GM04504 (cell line): Measurements from ENCODE around the gene SPTSSA.
"Not testable (repeated sequence)": the region's sequence is repeated elsewhere in the genome, so short reads cannot be mapped to it uniquely, and the experiment has no call there.

Experiments
- DNase-seq: peaks from one replicate; pipeline ENCODE4 v3.0.0-alpha.2; 2012; ENCODE audit warnings: low read depth

The SPTSSA gene

DNA sequence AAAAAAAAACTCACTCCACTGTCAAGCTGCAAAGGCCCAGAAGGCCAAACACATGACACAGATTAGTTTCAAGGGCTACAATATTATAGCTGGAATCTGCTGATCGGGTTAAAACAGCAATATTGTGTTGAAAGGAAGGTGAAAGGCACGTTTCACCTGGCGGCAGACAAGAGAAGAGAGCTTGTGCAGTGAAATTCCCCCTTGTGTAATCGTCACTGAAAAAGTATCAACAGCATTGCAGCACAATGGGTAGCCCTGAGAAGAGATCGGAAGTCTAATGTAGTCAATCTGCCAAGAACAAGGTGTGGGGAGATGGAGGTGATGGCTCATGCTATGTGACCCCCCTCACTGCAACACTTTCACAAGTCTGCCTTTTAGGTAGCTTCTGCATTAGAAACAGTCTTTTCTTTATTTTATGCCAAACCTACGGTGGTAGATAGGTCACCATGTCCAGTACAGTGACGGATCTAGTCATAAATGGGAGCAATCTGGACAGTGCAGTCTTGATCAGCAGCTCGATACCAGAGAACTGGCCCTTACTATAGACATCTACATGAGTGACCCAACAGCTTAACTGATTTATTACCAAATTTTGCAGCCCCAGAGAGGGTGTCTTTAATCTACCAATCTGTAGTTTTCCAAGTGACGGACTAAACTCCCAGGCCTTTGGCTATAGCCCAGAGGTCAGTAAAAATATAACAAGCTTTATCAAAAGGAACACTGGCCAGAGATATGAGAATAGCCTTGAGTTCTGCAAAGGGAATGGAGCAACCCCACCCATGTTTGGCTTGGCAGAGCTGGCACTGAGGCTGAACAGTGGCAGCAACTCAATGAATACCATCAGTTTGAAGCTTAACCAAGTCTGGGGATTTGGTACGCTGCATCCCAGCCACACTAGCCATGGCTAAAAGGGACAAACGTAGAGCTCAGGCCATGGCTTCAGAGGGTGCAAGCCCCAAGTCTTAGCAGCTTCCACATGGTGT is 35.4 kb downstream of the SPTSSA start:
- DNase-seq: no peak

DNA sequence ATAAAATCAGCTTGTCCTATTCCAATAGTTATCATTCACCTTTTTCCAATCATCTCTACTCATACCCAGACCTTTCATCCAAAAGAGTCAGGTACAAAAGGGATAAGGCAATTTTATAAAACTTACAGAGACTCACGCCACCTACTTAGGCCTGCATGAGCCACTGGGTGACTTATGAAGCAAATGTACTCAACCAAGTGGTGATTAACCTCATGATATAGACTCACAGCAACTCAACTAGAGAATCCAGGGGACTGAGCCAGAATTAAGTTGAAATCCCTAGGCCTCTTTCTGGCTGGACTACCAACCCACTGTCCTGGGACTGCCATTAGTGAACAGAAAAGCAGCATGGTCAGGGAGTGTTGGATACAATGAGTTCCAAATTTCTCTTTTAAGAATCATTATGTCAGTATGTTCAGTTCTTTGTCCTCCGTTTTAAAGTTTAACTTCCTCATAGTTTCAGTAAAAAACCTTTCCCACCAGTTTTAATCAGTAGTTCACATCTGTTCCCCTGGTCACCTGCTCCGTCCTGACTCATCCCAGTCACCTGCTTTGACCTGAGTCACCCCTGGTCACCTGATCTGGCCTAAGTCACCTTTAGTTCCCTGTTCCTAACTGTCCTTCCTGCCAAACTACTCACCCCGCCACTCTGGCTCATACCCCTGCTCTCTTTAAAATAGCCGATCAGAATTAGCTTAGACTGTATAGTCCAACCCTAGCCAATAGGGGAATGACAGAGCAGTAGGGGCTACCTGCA is 36.8 kb downstream of the SPTSSA start:
- DNase-seq: no peak

DNA sequence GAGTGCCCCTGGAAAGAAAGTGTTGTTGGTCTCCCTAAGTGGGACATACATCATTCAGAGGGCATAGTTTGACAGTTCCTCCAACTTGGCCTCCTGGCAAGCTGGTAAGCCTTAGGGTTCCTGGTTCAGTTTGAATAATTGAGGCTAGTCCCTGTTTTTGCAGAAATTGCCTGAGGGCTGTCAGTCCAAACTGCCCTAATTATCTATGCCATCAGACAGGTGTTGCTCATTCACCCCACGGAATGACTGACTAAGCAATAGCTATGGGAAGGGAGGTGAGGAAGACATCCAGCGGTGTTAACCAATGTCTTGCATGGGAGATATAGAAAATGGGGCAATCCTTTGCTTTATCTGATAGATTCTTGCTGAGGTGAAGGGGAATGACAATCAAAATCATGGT is 37.6 kb downstream of the SPTSSA start:
- DNase-seq: no peak

DNA sequence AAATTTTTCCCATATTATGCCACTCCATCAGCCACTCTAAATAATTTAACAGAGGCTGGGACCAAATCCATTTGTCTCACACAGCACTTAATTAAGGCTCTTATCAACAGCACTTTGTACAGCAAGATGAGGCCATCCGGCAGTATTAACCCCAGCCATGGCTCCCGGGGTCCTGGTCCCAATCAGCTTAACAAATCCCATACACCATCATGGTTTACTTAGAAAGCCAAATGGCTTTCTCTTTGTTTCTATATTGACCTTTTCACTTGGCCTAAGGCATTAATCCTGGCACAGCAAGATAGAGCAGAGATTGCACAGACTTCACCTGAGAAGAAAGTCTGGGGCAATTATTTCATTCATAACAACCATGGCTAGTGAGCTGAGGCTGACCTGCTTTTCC is 38.6 kb downstream of the SPTSSA start:
- DNase-seq: no peak

DNA sequence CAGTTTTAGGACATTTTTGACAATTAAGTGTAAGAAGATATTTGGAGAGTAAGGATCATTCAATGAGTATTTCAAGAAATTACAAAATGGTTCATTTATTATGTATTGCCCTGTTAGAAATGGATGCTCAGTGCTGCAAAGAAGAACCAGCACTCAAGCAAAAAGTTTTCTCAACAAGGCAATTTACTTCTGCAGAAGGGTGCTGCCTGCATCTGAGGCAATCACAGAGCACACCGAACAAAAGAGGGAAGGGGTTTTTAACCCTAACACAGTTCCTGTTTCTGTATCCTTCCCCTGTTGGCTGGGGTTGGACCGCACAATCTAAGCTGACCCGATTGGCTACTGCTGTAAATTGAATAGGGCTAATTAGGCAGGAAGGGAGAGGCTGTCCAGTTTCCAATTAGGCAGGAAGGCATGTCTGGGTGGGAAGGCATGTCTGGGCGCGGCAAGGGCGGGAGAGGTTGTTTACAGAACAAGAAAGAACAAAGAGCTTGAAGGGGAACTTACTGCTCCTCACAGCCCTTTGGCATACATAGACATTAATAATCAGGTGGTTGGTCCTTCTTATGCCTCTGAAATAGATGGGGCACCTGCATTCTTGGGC is 41.4 kb downstream of the SPTSSA start:
- DNase-seq: no peak

DNA sequence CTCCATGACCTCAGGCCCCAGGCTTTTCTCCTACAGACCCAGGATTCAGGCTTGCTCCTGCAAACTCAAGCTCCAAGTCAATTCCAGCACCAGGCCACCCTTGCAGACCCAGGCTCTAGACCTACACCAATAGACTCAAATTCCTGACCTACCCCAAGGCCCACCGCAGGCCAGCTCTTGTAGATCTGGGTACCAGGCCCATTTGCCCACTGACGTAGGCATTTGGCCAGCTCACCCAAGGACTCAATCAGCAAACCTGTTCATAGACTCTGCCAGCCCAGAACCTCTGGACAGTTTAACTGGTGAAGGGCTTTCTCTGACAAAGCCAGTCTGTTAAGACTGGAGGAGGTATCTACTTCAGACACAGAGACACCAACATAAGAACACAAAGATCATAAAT is 52.3 kb downstream of the SPTSSA start:
- no peak for DNase-seq

DNA sequence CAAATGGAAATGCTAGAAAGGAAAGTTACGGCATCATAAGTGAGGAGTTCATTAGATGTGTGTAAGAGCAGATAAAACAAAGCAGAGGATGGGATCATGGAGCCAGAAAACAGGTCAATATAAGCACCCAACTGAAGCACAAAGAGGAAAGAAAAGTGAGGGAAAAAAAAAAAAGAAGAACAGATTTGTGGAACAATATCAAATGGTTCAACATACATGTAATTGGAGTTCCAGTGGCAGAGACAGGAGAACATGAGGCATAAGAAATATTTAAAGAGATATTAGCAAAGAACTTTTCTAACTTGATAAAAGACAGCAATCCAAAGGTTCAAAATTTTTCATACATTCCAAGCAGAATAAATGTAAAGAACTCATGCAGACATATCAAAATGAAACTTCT is 54.1 kb downstream of the SPTSSA start:
- no peak for DNase-seq

DNA sequence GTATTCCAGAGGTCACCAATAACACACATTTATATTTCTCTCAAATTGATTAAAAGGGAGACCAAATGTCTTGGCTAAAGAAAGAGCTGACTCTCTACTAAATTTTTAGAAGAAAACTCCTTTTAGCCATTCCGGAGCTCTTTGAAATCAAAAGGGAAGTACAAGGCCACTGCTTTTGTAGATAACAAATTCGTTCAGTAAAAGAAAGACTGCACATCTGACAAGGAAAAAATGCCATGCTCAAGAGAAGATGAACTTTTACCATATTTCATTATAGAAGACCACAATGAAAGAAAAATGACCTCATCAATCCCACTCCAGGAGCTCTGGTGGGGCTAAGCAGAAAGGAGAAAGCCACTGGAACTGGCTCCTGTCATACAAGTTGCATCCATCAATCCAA is 57.6 kb downstream of the SPTSSA start:
- no peak for DNase-seq

DNA sequence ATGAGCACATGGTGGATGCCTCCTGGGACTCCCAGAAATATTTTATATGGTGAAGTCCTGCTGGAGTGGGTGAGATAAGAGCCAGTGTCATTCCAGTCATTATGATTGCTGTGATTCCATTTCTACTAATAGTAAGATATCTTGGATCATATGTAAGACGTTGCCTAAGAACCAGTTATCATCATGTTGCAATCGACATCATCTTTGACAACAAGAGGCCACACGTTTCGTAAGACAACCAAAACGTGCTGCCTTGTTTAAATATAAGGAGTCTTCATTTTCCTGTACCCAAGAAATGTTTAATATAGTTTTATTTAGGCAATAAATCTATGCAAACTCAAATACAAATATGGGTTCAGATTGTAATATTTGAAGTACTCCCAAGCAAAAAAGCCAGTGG is 58.4 kb downstream of the SPTSSA start:
- no peak for DNase-seq

DNA sequence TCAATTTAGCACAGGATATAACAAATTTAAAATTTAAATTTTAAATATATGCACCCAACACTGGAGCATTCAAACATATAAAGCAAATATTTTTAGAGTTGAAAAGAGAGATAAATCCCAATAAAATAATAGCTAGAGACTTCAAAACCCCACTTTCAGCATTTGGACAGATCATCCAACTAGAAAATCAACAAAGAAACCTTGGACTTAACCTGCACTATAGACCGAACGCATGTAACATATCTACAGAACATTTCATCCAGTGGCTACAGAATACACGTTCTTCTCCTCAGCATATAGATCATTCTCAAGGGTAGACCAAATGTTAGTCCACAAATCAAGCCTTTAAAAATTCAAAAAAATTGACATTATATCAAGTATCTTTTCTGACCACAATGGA is 64.0 kb downstream of the SPTSSA start:
- no peak for DNase-seq

DNA sequence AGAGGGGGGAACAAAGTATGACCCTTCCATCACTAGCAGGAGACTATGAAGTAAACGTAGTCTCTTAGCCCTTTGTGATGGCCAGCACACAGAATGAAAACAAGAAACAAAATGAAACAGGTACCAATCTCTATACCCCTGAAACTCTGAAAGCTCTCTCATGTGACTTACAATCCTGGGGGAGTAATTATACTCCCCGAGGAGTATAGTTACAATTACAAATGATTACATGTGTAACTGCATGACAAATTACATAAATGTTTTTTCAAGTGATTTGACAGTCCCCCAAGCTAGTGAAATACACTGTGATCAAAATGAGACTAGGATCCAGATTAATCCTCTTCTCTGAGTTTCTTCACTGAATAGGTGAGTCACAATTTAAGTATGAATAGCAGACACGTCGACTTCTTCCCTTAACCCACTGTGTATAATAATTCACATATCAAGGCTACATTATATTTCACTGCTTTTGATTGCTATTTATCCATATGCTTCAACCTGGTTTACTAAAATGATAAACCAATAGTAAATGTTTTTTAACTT is 74.0 kb downstream of the SPTSSA start:
- no peak for DNase-seq

DNA sequence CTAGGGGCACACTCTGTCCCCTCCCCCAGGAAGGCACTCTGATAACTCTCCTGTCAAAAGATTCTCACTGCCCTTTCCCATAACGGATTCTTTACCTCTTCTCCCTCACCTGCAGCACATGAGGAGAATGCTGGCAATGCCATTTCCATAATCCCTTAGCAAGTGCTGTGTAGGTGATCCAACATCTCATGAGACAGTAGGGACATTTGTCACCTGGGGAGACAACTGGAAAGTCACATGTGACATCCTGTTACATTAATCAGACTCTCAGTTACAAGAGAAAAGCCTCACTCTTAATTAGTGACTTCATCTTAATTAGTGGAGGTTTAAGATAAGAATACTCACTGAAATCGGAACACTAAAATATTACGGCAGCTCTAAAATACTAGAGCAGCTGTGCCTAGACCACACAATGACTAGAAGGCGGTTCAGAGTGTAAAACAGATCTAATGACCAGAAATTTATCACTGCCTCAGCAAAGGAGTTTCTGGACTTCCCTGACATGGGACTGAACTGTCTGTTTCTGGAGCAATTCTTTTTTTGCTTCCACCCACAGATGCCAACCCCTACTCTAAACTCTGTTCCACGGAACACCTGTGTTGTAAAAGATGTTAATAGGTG is 75.1 kb downstream of the SPTSSA start:
- DNase-seq: no peak

DNA sequence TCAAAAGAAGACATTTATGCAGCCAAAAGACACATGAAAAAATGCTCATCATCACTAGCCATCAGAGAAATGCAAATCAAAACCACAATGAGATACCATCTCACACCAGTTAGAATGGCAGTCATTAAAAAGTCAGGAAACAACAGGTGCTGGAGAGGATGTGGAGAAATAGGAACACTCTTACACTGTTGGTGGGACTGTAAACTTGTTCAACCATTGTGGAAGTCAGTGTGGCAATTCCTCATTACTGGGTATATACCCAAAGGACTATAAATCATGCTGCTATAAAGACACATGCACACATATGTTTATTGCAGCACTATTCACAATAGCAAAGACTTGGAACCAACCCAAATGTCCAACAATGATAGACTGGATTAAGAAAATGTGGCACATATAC is 76.2 kb downstream of the SPTSSA start:
- DNase-seq: not testable (repeated sequence)

DNA sequence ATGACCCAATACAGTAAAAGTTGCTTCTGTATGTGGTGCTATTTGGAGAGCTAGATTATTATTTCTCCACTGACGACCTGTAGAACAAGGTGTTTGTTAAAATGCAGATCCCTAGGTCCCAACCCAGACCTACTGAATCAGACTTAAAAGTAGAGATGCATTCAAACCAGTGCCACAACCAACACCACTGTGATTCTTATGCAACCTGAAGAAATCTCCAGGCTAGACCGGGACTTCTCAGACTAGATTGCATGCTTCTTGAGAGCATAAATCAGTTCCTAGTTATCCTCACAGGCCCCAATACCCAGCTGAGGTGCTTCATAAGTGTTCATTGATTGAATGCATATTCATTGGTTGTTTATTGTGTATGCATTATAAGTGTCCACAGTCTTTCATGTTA is 78.2 kb downstream of the SPTSSA start:
- no peak for DNase-seq
